Measurements from ENCODE around the gene PLEKHA8.

The PLEKHA8 gene

DNA sequence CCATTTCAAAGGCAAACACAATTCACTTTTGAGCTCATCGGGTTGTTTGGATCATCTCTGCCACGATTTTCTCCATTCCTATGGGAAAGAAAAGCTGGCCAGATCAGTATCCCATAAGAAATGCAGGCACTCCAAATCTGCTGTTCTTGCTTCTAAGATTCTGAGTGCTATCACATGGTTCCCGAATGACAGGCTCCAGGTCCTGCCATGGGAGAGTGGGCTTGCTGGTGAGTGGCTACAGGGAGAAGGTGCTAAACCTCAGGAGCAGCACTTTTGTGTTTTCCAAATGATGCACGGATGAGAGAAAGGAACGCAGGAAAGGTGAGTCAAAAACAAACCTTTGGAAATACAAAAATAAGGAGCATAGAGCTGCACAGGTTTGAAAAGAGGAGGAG, 138.6 kb downstream of the PLEKHA8 start:
- no peak for TF ChIP-seq POLR2AphosphoS5 (IDR thresholded peaks at IDR 0.05; ENCODE audit: low read depth, low read length)
- TF ChIP-seq, protein P1, sequence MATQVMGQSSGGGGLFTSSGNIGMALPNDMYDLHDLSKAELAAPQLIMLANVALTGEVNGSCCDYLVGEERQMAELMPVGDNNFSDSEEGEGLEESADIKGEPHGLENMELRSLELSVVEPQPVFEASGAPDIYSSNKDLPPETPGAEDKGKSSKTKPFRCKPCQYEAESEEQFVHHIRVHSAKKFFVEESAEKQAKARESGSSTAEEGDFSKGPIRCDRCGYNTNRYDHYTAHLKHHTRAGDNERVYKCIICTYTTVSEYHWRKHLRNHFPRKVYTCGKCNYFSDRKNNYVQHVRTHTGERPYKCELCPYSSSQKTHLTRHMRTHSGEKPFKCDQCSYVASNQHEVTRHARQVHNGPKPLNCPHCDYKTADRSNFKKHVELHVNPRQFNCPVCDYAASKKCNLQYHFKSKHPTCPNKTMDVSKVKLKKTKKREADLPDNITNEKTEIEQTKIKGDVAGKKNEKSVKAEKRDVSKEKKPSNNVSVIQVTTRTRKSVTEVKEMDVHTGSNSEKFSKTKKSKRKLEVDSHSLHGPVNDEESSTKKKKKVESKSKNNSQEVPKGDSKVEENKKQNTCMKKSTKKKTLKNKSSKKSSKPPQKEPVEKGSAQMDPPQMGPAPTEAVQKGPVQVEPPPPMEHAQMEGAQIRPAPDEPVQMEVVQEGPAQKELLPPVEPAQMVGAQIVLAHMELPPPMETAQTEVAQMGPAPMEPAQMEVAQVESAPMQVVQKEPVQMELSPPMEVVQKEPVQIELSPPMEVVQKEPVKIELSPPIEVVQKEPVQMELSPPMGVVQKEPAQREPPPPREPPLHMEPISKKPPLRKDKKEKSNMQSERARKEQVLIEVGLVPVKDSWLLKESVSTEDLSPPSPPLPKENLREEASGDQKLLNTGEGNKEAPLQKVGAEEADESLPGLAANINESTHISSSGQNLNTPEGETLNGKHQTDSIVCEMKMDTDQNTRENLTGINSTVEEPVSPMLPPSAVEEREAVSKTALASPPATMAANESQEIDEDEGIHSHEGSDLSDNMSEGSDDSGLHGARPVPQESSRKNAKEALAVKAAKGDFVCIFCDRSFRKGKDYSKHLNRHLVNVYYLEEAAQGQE (IDR thresholded peaks at IDR 0.05; ENCODE audit: insufficient read depth in 1 of 2, low read depth in 2 of 2, low read length in 2 of 2), result no peak
- TF ChIP-seq TAF1 (IDR thresholded peaks at IDR 0.05; ENCODE audit: borderline replicate concordance, insufficient read depth, low read length), result no peak
- no peak for TF ChIP-seq FOXP2 (optimal IDR thresholded peaks at IDR 0.05; ENCODE audit: borderline replicate concordance, extremely low read depth, extremely low read length, insufficient read depth)
- TF ChIP-seq SIN3A (IDR thresholded peaks at IDR 0.05; ENCODE audit: borderline replicate concordance, insufficient read depth, low read length), result no peak

DNA sequence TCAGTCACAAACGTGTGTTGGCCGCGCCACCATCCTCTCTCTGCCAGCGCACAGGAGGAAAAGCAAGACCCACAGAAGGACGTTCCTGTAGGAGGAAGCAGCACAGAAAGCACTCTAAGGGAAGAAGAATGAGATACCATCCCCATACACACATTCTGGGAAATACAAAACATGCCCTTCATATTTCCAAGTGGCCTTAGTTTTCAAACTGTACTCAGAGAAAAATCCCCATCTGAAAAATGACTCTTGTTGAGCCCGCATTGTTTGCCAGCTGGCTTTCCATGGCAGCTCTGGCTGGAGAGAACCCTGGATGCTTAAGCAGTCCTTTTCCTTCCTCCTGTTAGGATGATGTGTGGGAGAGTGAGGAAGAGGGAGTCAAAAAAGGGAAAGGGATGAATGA, 139.7 kb downstream of the PLEKHA8 start:
- TF ChIP-seq FOXP2 (optimal IDR thresholded peaks at IDR 0.05; ENCODE audit: borderline replicate concordance, extremely low read depth, extremely low read length, insufficient read depth) (no peak), SIN3A (IDR thresholded peaks at IDR 0.05; ENCODE audit: borderline replicate concordance, insufficient read depth, low read length) (no peak), POLR2AphosphoS5 (IDR thresholded peaks at IDR 0.05; ENCODE audit: low read depth, low read length) (no peak), TAF1 (IDR thresholded peaks at IDR 0.05; ENCODE audit: borderline replicate concordance, insufficient read depth, low read length) (no peak)
- TF ChIP-seq, protein P1 (IDR thresholded peaks at IDR 0.05; ENCODE audit: insufficient read depth in 1 of 2, low read depth in 2 of 2, low read length in 2 of 2), result no peak

DNA sequence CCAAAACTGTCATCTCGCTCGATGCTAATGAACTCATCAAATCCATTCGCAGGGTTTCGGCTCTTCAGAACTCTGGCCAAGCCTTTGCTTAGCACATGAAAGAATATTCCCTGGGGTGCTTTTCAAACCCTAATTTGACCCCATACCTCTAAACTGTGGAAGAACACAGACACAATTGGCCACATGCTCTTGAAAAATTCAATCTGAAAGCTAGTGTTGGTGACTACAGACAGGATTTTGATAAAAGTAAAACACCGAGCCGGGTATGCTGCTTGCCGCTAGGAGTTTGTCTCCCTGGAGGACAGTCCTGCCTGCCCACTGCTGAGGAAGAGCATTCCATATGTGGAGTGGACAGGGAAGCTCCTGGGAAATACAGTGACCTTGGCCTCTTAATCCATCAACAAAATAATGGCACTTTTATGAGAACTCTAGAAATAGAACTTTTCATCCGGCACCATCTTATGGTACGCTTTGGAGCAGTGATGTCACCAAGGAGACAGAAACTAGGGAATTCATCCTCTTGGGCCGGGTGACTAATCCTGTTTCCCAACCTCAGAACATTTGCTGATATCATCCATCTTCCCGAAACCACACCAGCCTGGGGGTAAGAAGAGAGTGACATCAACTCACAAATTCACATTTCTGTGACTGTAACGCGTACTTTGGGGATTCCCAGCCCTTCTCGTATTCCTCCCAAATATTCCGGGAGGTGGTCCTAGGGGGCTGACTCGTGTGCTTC, 140.8 kb downstream of the PLEKHA8 start:
- no peak for TF ChIP-seq SIN3A (IDR thresholded peaks at IDR 0.05; ENCODE audit: borderline replicate concordance, insufficient read depth, low read length)
- no peak for TF ChIP-seq POLR2AphosphoS5 (IDR thresholded peaks at IDR 0.05; ENCODE audit: low read depth, low read length)
- TF ChIP-seq TAF1 (IDR thresholded peaks at IDR 0.05; ENCODE audit: borderline replicate concordance, insufficient read depth, low read length), result no peak
- TF ChIP-seq, protein P1 (IDR thresholded peaks at IDR 0.05; ENCODE audit: insufficient read depth in 1 of 2, low read depth in 2 of 2, low read length in 2 of 2), result no peak
- no peak for TF ChIP-seq FOXP2 (optimal IDR thresholded peaks at IDR 0.05; ENCODE audit: borderline replicate concordance, extremely low read depth, extremely low read length, insufficient read depth)

DNA sequence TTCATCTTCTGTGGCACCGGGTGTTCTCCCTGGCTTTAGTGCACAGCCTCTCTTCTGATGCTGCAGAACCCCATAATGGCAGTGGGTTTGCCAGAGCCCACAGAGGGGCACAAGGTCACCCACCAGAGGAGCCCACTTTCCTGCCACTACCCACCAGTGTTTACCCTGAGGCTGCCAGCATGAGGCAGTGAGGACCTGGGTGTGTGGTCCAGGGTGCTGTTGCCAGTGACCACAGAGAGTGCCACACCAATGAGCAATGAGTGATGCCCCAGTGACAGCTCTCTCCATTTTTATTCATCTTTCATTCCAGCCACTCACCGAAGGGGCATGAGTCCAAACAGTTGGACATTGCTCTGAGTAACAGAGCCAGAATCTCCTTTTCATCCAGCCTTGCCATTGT, 141.4 kb downstream of the PLEKHA8 start:
- no peak for TF ChIP-seq POLR2AphosphoS5 (IDR thresholded peaks at IDR 0.05; ENCODE audit: low read depth, low read length)

DNA sequence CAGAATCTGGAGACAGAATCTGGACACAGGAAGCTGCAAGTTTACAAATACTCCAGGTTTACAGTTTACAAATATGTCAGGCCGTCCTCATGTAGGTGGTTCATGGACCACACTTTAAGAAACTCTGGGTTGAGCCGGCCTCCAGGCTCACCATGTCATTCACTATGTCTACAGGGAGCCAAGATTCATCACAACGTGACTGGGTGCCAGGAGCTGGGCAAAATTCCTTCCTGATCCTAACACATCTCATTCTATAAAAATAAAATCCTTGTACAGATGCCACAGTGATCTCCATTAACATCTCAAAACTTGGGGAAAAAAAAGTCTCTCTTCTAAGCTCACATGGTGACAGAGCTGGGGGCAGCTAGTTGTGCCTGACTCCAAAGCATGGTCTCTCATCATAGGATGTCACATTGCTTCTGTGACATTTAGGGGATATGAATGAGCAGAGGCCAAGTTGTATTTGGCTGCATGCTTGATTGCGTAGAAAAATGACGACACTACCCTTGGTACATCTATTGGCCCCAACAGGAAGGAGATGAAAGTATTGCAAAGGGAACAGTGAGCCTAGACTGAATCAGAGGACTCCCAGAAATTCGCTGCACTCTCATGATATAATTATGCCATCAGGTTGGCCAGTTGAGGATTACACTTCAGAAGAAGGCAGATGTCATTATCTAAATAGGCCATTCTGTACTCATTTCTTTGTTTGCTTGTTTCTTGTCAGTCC, 142.4 kb downstream of the PLEKHA8 start:
- TF ChIP-seq SIN3A (IDR thresholded peaks at IDR 0.05; ENCODE audit: borderline replicate concordance, insufficient read depth, low read length) (no peak), FOXP2 (optimal IDR thresholded peaks at IDR 0.05; ENCODE audit: borderline replicate concordance, extremely low read depth, extremely low read length, insufficient read depth) (no peak), POLR2AphosphoS5 (IDR thresholded peaks at IDR 0.05; ENCODE audit: low read depth, low read length) (no peak), TAF1 (IDR thresholded peaks at IDR 0.05; ENCODE audit: borderline replicate concordance, insufficient read depth, low read length) (no peak)
- TF ChIP-seq, protein P1 (IDR thresholded peaks at IDR 0.05; ENCODE audit: insufficient read depth in 1 of 2, low read depth in 2 of 2, low read length in 2 of 2), result no peak
